D721Med (cell line): Measurements from ENCODE around the gene RPL3.
"Not testable (repeated sequence)": the region's sequence is repeated elsewhere in the genome, so short reads cannot be mapped to it uniquely, and the experiment has no call there.

Source experiments
- DNase-seq: peaks from one replicate; pipeline ENCODE4 v3.0.0; 2011; ENCODE audit warnings: low spot score; ENCODE audit not compliant: insufficient read length
- FAIRE-seq: peaks from 2 replicates; lab custom pipeline; 2011; peaks lifted over from hg19 to GRCh38; lab: Jason Lieb, UNC
- CTCF ChIP-seq: IDR thresholded peaks from 2 replicates; pipeline ENCODE4 v1.5.1; 2012; ENCODE audit warnings: mild to moderate bottlenecking, control low read depth; ENCODE audit not compliant: insufficient read depth; ENCODE audit errors: missing control alignments

RPL3 gene

GRCh38 chr22:39363751-39364515 lies 44.5 kb upstream of the RPL3 start:
- FAIRE-seq = no peak
- TF ChIP-seq CTCF = no peak

GRCh38 chr22:39362932-39363331 lies 43.5 kb upstream of the RPL3 start:
- no peak for TF ChIP-seq CTCF
- FAIRE-seq = no peak

More at GRCh38 chr22:39363751-39364515, 44.5 kb upstream of the RPL3 start:
- no peak for DNase-seq

GRCh38 chr22:39362271-39362670 lies 42.8 kb upstream of the RPL3 start:
- DNase-seq = peak; percentile 70
- no peak for FAIRE-seq
- no peak for TF ChIP-seq CTCF

More at GRCh38 chr22:39362932-39363331, 43.5 kb upstream of the RPL3 start:
- DNase-seq = no peak

- FAIRE-seq = no peak
- TF ChIP-seq CTCF = no peak
- no peak for DNase-seq
Measured at GRCh38 chr22:39361496-39361895, 42.1 kb upstream of the RPL3 start.

GRCh38 chr22:39360674-39361413 lies 41.4 kb upstream of the RPL3 start:
- FAIRE-seq = no peak
- no peak for DNase-seq
- no peak for TF ChIP-seq CTCF

- DNase-seq = no peak
- no peak for TF ChIP-seq CTCF
- FAIRE-seq = no peak
Measured at GRCh38 chr22:39360242-39360641, 40.8 kb upstream of the RPL3 start.

GRCh38 chr22:39359659-39360195 lies 40.3 kb upstream of the RPL3 start:
- DNase-seq (no peak), FAIRE-seq (no peak)
- TF ChIP-seq CTCF = no peak

GRCh38 chr22:39358197-39358596 lies 38.8 kb upstream of the RPL3 start:
- FAIRE-seq = not testable (repeated sequence)

GRCh38 chr22:39357110-39358108 lies 38.0 kb upstream of the RPL3 start:
- not testable (repeated sequence) for DNase-seq

More at GRCh38 chr22:39358197-39358596, 38.8 kb upstream of the RPL3 start:
- DNase-seq = not testable (repeated sequence)

More at GRCh38 chr22:39357110-39358108, 38.0 kb upstream of the RPL3 start:
- FAIRE-seq = not testable (repeated sequence)
